Measurements from ENCODE around the gene KRT17. TPM values are rescaled to one million over a fixed set of nuclear protein-coding genes. Genes with fewer than 3 reads are reported as not detected.

Gene KRT17
- polyA plus RNA-seq, 1 donor (not counting 4 experiments of a cell fraction or from before 2014, with no cell fraction given) = 8,666 TPM

DNA sequence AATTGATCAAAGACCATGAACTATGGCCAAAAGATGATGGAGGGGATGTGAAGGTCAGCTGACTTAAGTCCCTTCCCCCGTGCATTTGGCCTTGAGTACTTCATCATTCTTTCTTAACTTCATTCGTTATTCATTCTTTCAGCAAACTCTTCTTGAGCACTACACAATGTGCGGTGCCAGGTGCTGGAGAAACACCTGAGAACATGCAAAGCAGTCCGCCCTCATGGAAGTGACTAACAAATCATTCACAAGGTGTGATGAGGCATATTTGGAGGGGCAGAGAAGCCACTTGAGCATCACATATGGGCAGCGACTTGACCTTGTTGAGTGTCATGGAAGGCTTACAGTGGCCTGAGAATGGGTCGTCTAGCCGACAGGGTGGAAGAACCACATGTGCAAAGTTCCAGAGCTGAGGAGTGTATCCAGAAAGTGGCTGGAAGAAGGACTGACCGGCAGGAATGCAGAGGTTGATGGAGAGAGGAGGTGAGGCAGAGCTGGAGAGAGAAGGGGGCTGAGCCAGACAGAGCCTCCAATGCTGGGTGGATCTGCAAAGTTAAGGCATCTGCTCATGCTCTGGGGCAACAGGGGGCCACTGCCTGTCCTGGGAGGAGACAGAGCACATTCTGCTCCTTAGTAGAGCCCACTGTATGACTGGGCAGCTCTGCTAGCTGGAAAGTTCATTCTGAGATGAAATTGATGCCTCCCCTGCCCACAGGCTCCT, 39.2 kb upstream of the KRT17 start:
- peak overlapping the region; percentile 38 for H3K4me2 ChIP-seq (ENCODE audit: control insufficient read depth, extremely low read depth, insufficient read depth, low read depth, low read length)
- dilution Hi-C loops (cut with MboI; ENCODE audit: extremely low pct_ligation_motif_present, low sequenced_read_pairs) = no loop called here
- no peaks in the 10 kb centered on the region for H3K9me3 ChIP-seq (ENCODE audit: control insufficient read depth, low read depth, low read length)
- H3K36me3 ChIP-seq (ENCODE audit: control insufficient read depth in 2 of 2, extremely low read depth in 1 of 2, insufficient read depth in 2 of 2, low read length in 2 of 2) = no peaks in the 10 kb centered on the region
- no peaks in the 10 kb centered on the region for H3K79me2 ChIP-seq (ENCODE audit: control insufficient read depth, insufficient read depth, low read length)
- no peak for TF ChIP-seq EZH2 (IDR thresholded peaks at IDR 0.05; ENCODE audit: low read length)
- TF ChIP-seq, protein P1, sequence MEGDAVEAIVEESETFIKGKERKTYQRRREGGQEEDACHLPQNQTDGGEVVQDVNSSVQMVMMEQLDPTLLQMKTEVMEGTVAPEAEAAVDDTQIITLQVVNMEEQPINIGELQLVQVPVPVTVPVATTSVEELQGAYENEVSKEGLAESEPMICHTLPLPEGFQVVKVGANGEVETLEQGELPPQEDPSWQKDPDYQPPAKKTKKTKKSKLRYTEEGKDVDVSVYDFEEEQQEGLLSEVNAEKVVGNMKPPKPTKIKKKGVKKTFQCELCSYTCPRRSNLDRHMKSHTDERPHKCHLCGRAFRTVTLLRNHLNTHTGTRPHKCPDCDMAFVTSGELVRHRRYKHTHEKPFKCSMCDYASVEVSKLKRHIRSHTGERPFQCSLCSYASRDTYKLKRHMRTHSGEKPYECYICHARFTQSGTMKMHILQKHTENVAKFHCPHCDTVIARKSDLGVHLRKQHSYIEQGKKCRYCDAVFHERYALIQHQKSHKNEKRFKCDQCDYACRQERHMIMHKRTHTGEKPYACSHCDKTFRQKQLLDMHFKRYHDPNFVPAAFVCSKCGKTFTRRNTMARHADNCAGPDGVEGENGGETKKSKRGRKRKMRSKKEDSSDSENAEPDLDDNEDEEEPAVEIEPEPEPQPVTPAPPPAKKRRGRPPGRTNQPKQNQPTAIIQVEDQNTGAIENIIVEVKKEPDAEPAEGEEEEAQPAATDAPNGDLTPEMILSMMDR (optimal IDR thresholded peaks at IDR 0.05 in 1 of 3, IDR thresholded peaks at IDR 0.05 in 1 of 3, conservative IDR thresholded peaks at IDR 0.05 in 1 of 3; ENCODE audit: extremely low read depth in 1 of 3, insufficient read depth in 2 of 3, low read length in 3 of 3) = no peak
- H3K4me3 ChIP-seq (ENCODE audit: control insufficient read depth in 2 of 3, extremely low read depth in 1 of 3, insufficient read depth in 2 of 3, low read depth in 1 of 3, low read length in 3 of 3) = peak overlapping the region in 2 of 3 experiments; percentile 11 to 26
- H2AFZ ChIP-seq (ENCODE audit: control insufficient read depth, low read length) = no peak overlapping the region
- peak; percentile 91 for DNase-seq (ENCODE audit: low read depth, low spot score)
- peak overlapping the region; percentile 66 for H3K27ac ChIP-seq (ENCODE audit: control insufficient read depth, insufficient read depth, low read length)
- no peaks in the 10 kb centered on the region for H3K9me1 ChIP-seq (ENCODE audit: control insufficient read depth, extremely low read depth, insufficient read depth, low read length)
- peak overlapping the region; percentile 62 for H3K9ac ChIP-seq (ENCODE audit: control insufficient read depth, extremely low read depth, insufficient read depth, low read length)
- peak; percentile 93 for FAIRE-seq
- H3K4me1 ChIP-seq (ENCODE audit: control insufficient read depth, extremely low read depth, insufficient read depth, low read length) = peaks cover 73% of the 10 kb centered on the region
- H4K20me1 ChIP-seq (ENCODE audit: control insufficient read depth, extremely low read depth, insufficient read depth, low read length) = no peaks in the 10 kb centered on the region
- H3K27me3 ChIP-seq (ENCODE audit: control insufficient read depth, extremely low read depth, insufficient read depth, low read length) = no peaks in the 10 kb centered on the region

DNA sequence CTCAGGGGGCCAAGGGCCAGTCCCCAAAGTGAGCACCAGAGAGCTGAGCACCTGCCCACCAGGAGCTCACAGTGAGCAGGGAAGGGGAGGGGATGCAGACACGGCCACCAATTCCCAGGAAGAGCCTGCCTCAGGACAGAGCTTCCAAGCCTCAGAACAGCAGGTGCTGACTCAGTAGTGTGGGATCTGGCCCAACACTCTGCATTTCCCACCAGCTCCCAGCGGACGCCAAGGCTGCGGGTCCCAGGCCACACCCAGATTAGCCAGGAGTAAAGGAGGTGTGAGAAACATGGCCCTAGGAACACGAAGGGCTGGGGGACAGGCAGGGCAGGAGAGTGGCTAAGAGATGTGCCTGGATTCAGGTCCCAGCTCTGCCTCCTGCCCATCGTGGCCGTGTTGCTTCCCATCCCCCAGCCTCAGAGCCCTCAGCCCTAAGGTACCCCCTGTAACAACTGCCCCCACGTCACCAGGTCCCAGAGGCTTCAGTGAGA, 35.9 kb upstream of the KRT17 start:
- H3K27ac ChIP-seq (ENCODE audit: control insufficient read depth, insufficient read depth, low read length) = peak overlapping the region; percentile 27
- H3K27me3 ChIP-seq (ENCODE audit: control insufficient read depth, extremely low read depth, insufficient read depth, low read length) = no peaks in the 10 kb centered on the region
- H3K4me3 ChIP-seq (ENCODE audit: control insufficient read depth in 2 of 3, extremely low read depth in 1 of 3, insufficient read depth in 2 of 3, low read depth in 1 of 3, low read length in 3 of 3) = no peak overlapping the region
- dilution Hi-C loops (cut with MboI; ENCODE audit: extremely low pct_ligation_motif_present, low sequenced_read_pairs) = no loop called here
- H4K20me1 ChIP-seq (ENCODE audit: control insufficient read depth, extremely low read depth, insufficient read depth, low read length) = no peaks in the 10 kb centered on the region
- no peaks in the 10 kb centered on the region for H3K36me3 ChIP-seq (ENCODE audit: control insufficient read depth in 2 of 2, extremely low read depth in 1 of 2, insufficient read depth in 2 of 2, low read length in 2 of 2)
- no peaks in the 10 kb centered on the region for H3K79me2 ChIP-seq (ENCODE audit: control insufficient read depth, insufficient read depth, low read length)
- no peak overlapping the region for H2AFZ ChIP-seq (ENCODE audit: control insufficient read depth, low read length)
- H3K9me1 ChIP-seq (ENCODE audit: control insufficient read depth, extremely low read depth, insufficient read depth, low read length) = peaks cover 2% of the 10 kb centered on the region
- TF ChIP-seq, protein P1 (optimal IDR thresholded peaks at IDR 0.05 in 1 of 3, IDR thresholded peaks at IDR 0.05 in 1 of 3, conservative IDR thresholded peaks at IDR 0.05 in 1 of 3; ENCODE audit: extremely low read depth in 1 of 3, insufficient read depth in 2 of 3, low read length in 3 of 3) = no peak
- TF ChIP-seq EZH2 (IDR thresholded peaks at IDR 0.05; ENCODE audit: low read length) = no peak
- DNase-seq (ENCODE audit: low read depth, low spot score) (no peak), FAIRE-seq (peak; percentile 17)
- no peak overlapping the region for H3K4me2 ChIP-seq (ENCODE audit: control insufficient read depth, extremely low read depth, insufficient read depth, low read depth, low read length)
- H3K9ac ChIP-seq (ENCODE audit: control insufficient read depth, extremely low read depth, insufficient read depth, low read length) = peak overlapping the region; percentile 23
- peaks cover 84% of the 10 kb centered on the region for H3K4me1 ChIP-seq (ENCODE audit: control insufficient read depth, extremely low read depth, insufficient read depth, low read length)
- H3K9me3 ChIP-seq (ENCODE audit: control insufficient read depth, low read depth, low read length) = no peaks in the 10 kb centered on the region

All from keratinocyte (primary cell).